ENCODE results near the gene NEK2. TPM values are rescaled to one million over a fixed set of nuclear protein-coding genes. Genes with fewer than 3 reads are reported as not detected.
"Not testable (repeated sequence)": the region's sequence is repeated elsewhere in the genome, so short reads cannot be mapped to it uniquely, and the experiment has no call there.

The NEK2 gene
- total RNA-seq, 2 donors from 2014 or later, result 35.4 to 75.4 TPM

GRCh38 chr1:211676106-211676583 is 724 bp upstream of the NEK2 start:
- peaks cover 7 to 15% of the 10 kb centered on the region in 2 donors for H3K36me3 Mint-ChIP-seq
- H3K27ac Mint-ChIP-seq, result peak overlapping the region in 1 of 2 donors; percentile 89
- no peak for ATAC-seq
- DNase-seq (ENCODE audit: low spot score in 2 of 2), result no peak
- H3K9me3 Mint-ChIP-seq, result no peaks in the 10 kb centered on the region

GRCh38 chr1:211667065-211667617 is 8.3 kb downstream of the NEK2 start:
- ATAC-seq (no peak), DNase-seq (ENCODE audit: low spot score in 2 of 2) (no peak)
- no peaks in the 10 kb centered on the region for H3K9me3 Mint-ChIP-seq
- H3K36me3 Mint-ChIP-seq, result peaks cover 4 to 50% of the 10 kb centered on the region in 2 donors
- no peak overlapping the region for H3K27ac Mint-ChIP-seq

GRCh38 chr1:211660718-211661222 is 14.7 kb downstream of the NEK2 start:
- peaks cover 0 to 8% of the 10 kb centered on the region in 2 donors for H3K36me3 Mint-ChIP-seq
- no peak for DNase-seq (ENCODE audit: low spot score in 2 of 2)
- no peak overlapping the region for H3K27ac Mint-ChIP-seq
- ATAC-seq, result no peak
- H3K9me3 Mint-ChIP-seq, result no peaks in the 10 kb centered on the region

- Mint-ChIP-seq H3K9me3 (no peaks in the 10 kb centered on the region), H3K27ac (no peak overlapping the region), H3K36me3 (no peaks in the 10 kb centered on the region)
- ATAC-seq, result no peak
- DNase-seq (ENCODE audit: low spot score in 2 of 2), result no peak
Observed at GRCh38 chr1:211656728-211657127, 18.7 kb downstream of the NEK2 start.

GRCh38 chr1:211654838-211655787 is 20.3 kb downstream of the NEK2 start:
- Mint-ChIP-seq H3K9me3 (no peaks in the 10 kb centered on the region), H3K27ac (no peak overlapping the region), H3K36me3 (no peaks in the 10 kb centered on the region)
- DNase-seq (ENCODE audit: low spot score in 2 of 2) (peak; percentile 74 to 86), ATAC-seq (peak; percentile 90 to 96)

- H3K9me3 Mint-ChIP-seq, result no peaks in the 10 kb centered on the region
- ATAC-seq (no peak), DNase-seq (ENCODE audit: low spot score in 2 of 2) (no peak)
- no peak overlapping the region for H3K27ac Mint-ChIP-seq
- no peaks in the 10 kb centered on the region for H3K36me3 Mint-ChIP-seq
Observed at GRCh38 chr1:211653959-211654496, 21.4 kb downstream of the NEK2 start.

GRCh38 chr1:211653293-211653692 is 22.1 kb downstream of the NEK2 start:
- ATAC-seq (no peak), DNase-seq (ENCODE audit: low spot score in 2 of 2) (no peak)
- Mint-ChIP-seq H3K36me3 (no peaks in the 10 kb centered on the region), H3K27ac (no peak overlapping the region), H3K9me3 (no peaks in the 10 kb centered on the region)

GRCh38 chr1:211652371-211652770 is 23.1 kb downstream of the NEK2 start:
- H3K27ac Mint-ChIP-seq, result no peak overlapping the region
- no peaks in the 10 kb centered on the region for H3K36me3 Mint-ChIP-seq
- H3K9me3 Mint-ChIP-seq, result no peaks in the 10 kb centered on the region
- ATAC-seq (no peak), DNase-seq (ENCODE audit: low spot score in 2 of 2) (no peak)

- no peak for DNase-seq (ENCODE audit: low spot score in 2 of 2)
- no peak overlapping the region for H3K27ac Mint-ChIP-seq
- H3K36me3 Mint-ChIP-seq, result no peaks in the 10 kb centered on the region
- ATAC-seq, result no peak
- no peaks in the 10 kb centered on the region for H3K9me3 Mint-ChIP-seq
Observed at GRCh38 chr1:211650904-211651303, 24.5 kb downstream of the NEK2 start.

- H3K36me3 Mint-ChIP-seq, result no peaks in the 10 kb centered on the region
- ATAC-seq (peak in 1 of 2 donors; percentile 47), DNase-seq (ENCODE audit: low spot score in 2 of 2) (peak in 1 of 2 donors; percentile 21)
- no peak overlapping the region for H3K27ac Mint-ChIP-seq
- H3K9me3 Mint-ChIP-seq, result no peaks in the 10 kb centered on the region
Observed at GRCh38 chr1:211648980-211649934, 26.2 kb downstream of the NEK2 start.

- no peaks in the 10 kb centered on the region for H3K36me3 Mint-ChIP-seq
Observed at GRCh38 chr1:211648336-211648735, 27.1 kb downstream of the NEK2 start.

GRCh38 chr1:211647711-211648121 is 27.7 kb downstream of the NEK2 start:
- Mint-ChIP-seq H3K9me3 (no peaks in the 10 kb centered on the region), H3K27ac (no peak overlapping the region)
- no peak for ATAC-seq

More at GRCh38 chr1:211648336-211648735, 27.1 kb downstream of the NEK2 start:
- Mint-ChIP-seq H3K27ac (no peak overlapping the region), H3K9me3 (no peaks in the 10 kb centered on the region)
- DNase-seq (ENCODE audit: low spot score in 2 of 2) (no peak), ATAC-seq (no peak)

GRCh38 chr1:211646566-211646965 is 28.9 kb downstream of the NEK2 start:
- Mint-ChIP-seq H3K27ac (no peak overlapping the region), H3K9me3 (no peaks in the 10 kb centered on the region), H3K36me3 (no peaks in the 10 kb centered on the region)
- no peak for ATAC-seq
- no peak for DNase-seq (ENCODE audit: low spot score in 2 of 2)

More at GRCh38 chr1:211647711-211648121, 27.7 kb downstream of the NEK2 start:
- DNase-seq (ENCODE audit: low spot score in 2 of 2), result no peak
- no peaks in the 10 kb centered on the region for H3K36me3 Mint-ChIP-seq

GRCh38 chr1:211645601-211646000 is 29.8 kb downstream of the NEK2 start:
- ATAC-seq; H3K36me3 Mint-ChIP-seq; DNase-seq (ENCODE audit: low spot score in 2 of 2); H3K27ac Mint-ChIP-seq; H3K9me3 Mint-ChIP-seq: not testable (repeated sequence)

- DNase-seq (ENCODE audit: low spot score in 2 of 2) (no peak), ATAC-seq (no peak)
- no peaks in the 10 kb centered on the region for H3K9me3 Mint-ChIP-seq
- no peaks in the 10 kb centered on the region for H3K36me3 Mint-ChIP-seq
- H3K27ac Mint-ChIP-seq, result no peak overlapping the region
Observed at GRCh38 chr1:211644653-211645052, 30.8 kb downstream of the NEK2 start.
